Adipose tissue (tissue), 3 donors: ENCODE measurements around the gene ZDHHC9. TPM values are rescaled to one million over a fixed set of nuclear protein-coding genes. Genes with fewer than 3 reads are reported as not detected.
"Not testable (repeated sequence)": the region's sequence is repeated elsewhere in the genome, so short reads cannot be mapped to it uniquely, and the experiment has no call there.

Experiments used
- H3K27ac ChIP-seq: one replicate; pipeline ENCODE4 v1.5.1; 2013; ENCODE audit warnings: low read depth, low read length
- WGBS, 3 donors: extraction: QIAGEN DNeasy Blood & Tissue Kit; methylation state at CpG; one replicate each; pipeline ENCODE4 v1.1.7; 2013; 5-methylcytosine and 5-hydroxymethylcytosine counted together
- polyA plus RNA-seq, 3 donors: library from polyadenylated mRNA; stranded (reverse); fragments of 200-250 nt; gene quantifications; one replicate each; pipeline ENCODE4 v1.2.3, GENCODE V29; 2013
- donor health status: healthy with polysubstance abuse.
- donor health status: Bipolar disorder and iron deficiency.
- donor health status: healthy.

The ZDHHC9 gene
- 10 to 100 TPM; 10.5 to 32.8 (median 16.3) TPM for polyA plus RNA-seq

- 1 to 40% (median 1%) methylated on average over 47 to 67 of the region's 72 CpGs for WGBS, 3 donors
- peak within 1 kb of the TSS; percentile 6 for H3K27ac ChIP-seq
Measured at GRCh38 chrX:129843459-129844306, at the start of gene ZDHHC9. ZDHHC9 (minus strand) TSS chrX:129843886; CDS start chrX:129841945, 1,941 bp downstream.

- H3K27ac ChIP-seq = no peak overlapping the region
- WGBS, 3 donors = 79 to 87% (median 85%) methylated on average over 5 of the region's 5 CpGs
Measured at GRCh38 chrX:129877401-129877800, 33.7 kb upstream of the ZDHHC9 start.

GRCh38 chrX:129876771-129877305 is 33.2 kb upstream of the ZDHHC9 start:
- 51 to 78% (median 60%) methylated on average over 4 of the region's 4 CpGs for WGBS, 3 donors
- no peak overlapping the region for H3K27ac ChIP-seq

- WGBS, 3 donors = 28 to 44% (median 40%) methylated on average over 3 of the region's 3 CpGs
Measured at GRCh38 chrX:129875669-129876068, 32.0 kb upstream of the ZDHHC9 start.

GRCh38 chrX:129872524-129872923 is 28.8 kb upstream of the ZDHHC9 start:
- 76 to 78% (median 76%) methylated on average over 2 of the region's 2 CpGs for WGBS, 3 donors
- no peak overlapping the region for H3K27ac ChIP-seq

More at GRCh38 chrX:129875669-129876068, 32.0 kb upstream of the ZDHHC9 start:
- no peak overlapping the region for H3K27ac ChIP-seq

- H3K27ac ChIP-seq = not testable (repeated sequence)
- WGBS, 3 donors = 60 to 76% (median 68%) methylated on average over 3 of the region's 3 CpGs
Measured at GRCh38 chrX:129866321-129866720, 22.6 kb upstream of the ZDHHC9 start.

GRCh38 chrX:129859134-129859533 is 15.4 kb upstream of the ZDHHC9 start:
- 62 to 77% (median 67%) methylated on average over 1 to 6 of the region's 6 CpGs for WGBS, 3 donors
- not testable (repeated sequence) for H3K27ac ChIP-seq

- not testable (repeated sequence) for H3K27ac ChIP-seq
- 69 to 88% (median 86%) methylated on average over 2 of the region's 4 CpGs for WGBS, 3 donors
Measured at GRCh38 chrX:129851825-129852224, 8.1 kb upstream of the ZDHHC9 start.

GRCh38 chrX:129846716-129847115 is 3.0 kb upstream of the ZDHHC9 start:
- no peak overlapping the region for H3K27ac ChIP-seq
- WGBS, 3 donors = 63 to 83% (median 73%) methylated on average over 2 of the region's 2 CpGs

- WGBS, 3 donors = 61 to 77% (median 75%) methylated on average over 4 of the region's 4 CpGs
- no peak overlapping the region for H3K27ac ChIP-seq
Measured at GRCh38 chrX:129845616-129846190, 2.0 kb upstream of the ZDHHC9 start.

GRCh38 chrX:129843209-129843458 is 552 bp downstream of the ZDHHC9 start:
- peak overlapping the region; percentile 6 for H3K27ac ChIP-seq
- 0 to 37% (median 0%) methylated on average over 8 to 23 of the region's 23 CpGs for WGBS, 3 donors

GRCh38 chrX:129842510-129843208 is 1.0 kb downstream of the ZDHHC9 start:
- H3K27ac ChIP-seq = peak overlapping the region; percentile 6
- 5 to 33% (median 6%) methylated on average over 15 to 17 of the region's 17 CpGs for WGBS, 3 donors

GRCh38 chrX:129840344-129840743 is 3.3 kb downstream of the ZDHHC9 start:
- H3K27ac ChIP-seq = no peak overlapping the region
- WGBS, 3 donors = 38 to 52% (median 45%) methylated on average over 5 of the region's 5 CpGs

GRCh38 chrX:129836827-129837226 is 6.9 kb downstream of the ZDHHC9 start:
- 59 to 95% (median 75%) methylated on average over 3 of the region's 3 CpGs for WGBS, 3 donors
- H3K27ac ChIP-seq = no peak overlapping the region

GRCh38 chrX:129833153-129833990 is 10.3 kb downstream of the ZDHHC9 start:
- H3K27ac ChIP-seq = no peak overlapping the region
- WGBS, 3 donors = 79 to 87% (median 83%) methylated on average over 5 of the region's 5 CpGs

- WGBS, 3 donors = 62 to 73% (median 69%) methylated on average over 8 of the region's 8 CpGs
- H3K27ac ChIP-seq = no peak overlapping the region
Measured at GRCh38 chrX:129831091-129831885, 12.4 kb downstream of the ZDHHC9 start.

GRCh38 chrX:129830494-129830893 is 13.2 kb downstream of the ZDHHC9 start:
- H3K27ac ChIP-seq = no peak overlapping the region
- WGBS, 3 donors = 49 to 65% (median 54%) methylated on average over 4 of the region's 4 CpGs
